ENCODE data around the gene DMD.

DNA sequence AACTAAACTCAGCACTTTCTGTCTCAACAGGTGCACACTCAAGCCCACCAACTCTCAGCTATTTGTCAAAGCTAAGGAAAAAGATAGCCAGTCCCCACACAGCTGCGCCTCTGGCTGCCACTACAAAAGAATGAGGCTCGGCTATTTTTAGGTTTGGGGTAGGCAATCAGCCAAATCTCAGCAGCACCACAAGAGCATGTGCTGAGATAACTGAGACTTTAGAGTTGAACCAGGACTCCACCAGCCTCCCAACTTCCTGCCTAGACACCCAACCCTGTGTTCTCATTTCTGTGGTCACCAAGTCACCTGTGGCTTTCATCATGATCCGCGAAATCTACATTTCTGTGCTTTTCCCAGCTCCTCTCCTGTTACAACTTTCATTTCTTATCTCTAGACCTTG, 28.0 kb downstream of the DMD start:
- TF ChIP-seq, protein P1, sequence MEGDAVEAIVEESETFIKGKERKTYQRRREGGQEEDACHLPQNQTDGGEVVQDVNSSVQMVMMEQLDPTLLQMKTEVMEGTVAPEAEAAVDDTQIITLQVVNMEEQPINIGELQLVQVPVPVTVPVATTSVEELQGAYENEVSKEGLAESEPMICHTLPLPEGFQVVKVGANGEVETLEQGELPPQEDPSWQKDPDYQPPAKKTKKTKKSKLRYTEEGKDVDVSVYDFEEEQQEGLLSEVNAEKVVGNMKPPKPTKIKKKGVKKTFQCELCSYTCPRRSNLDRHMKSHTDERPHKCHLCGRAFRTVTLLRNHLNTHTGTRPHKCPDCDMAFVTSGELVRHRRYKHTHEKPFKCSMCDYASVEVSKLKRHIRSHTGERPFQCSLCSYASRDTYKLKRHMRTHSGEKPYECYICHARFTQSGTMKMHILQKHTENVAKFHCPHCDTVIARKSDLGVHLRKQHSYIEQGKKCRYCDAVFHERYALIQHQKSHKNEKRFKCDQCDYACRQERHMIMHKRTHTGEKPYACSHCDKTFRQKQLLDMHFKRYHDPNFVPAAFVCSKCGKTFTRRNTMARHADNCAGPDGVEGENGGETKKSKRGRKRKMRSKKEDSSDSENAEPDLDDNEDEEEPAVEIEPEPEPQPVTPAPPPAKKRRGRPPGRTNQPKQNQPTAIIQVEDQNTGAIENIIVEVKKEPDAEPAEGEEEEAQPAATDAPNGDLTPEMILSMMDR (IDR thresholded peaks at IDR 0.05), result no peak
- no peak for TF ChIP-seq EZH2 (IDR thresholded peaks at IDR 0.05)
- TF ChIP-seq EZH2phosphoT487 (IDR thresholded peaks at IDR 0.05), result no peak

Measured in neural progenitor cell (in vitro differentiated cells).